GM12872 (cell line): ENCODE results near the gene ISOC2.

Experiments
- TF ChIP-seq, protein P1 (sequence below): IDR thresholded peaks from 3 replicates; pipeline ENCODE4 v1.5.1; 2011; ENCODE audit warnings: low read depth, mild to moderate bottlenecking, low read length, moderate library complexity; ENCODE audit not compliant: insufficient read depth

The ISOC2 gene

DNA sequence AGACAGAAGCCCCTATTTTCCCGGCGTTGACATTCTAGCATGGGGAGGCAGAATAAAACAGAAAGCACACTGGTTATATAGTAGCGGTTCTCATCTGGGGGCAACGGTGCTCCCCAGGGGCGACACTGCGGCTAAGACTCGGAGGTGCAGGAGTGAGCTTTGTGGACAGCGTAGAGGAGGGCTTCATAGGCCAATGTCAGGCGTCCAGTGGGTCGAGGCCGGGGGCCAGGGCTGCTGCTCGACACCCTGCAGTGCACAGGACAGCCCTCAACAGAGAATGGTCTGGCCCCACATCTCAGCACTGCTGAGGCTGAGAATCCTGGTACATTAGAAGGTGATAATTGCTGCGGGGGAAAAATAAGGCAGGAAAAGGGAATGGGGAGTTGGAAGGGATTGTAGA, 16.5 kb upstream of the ISOC2 start:
- TF ChIP-seq, protein P1, sequence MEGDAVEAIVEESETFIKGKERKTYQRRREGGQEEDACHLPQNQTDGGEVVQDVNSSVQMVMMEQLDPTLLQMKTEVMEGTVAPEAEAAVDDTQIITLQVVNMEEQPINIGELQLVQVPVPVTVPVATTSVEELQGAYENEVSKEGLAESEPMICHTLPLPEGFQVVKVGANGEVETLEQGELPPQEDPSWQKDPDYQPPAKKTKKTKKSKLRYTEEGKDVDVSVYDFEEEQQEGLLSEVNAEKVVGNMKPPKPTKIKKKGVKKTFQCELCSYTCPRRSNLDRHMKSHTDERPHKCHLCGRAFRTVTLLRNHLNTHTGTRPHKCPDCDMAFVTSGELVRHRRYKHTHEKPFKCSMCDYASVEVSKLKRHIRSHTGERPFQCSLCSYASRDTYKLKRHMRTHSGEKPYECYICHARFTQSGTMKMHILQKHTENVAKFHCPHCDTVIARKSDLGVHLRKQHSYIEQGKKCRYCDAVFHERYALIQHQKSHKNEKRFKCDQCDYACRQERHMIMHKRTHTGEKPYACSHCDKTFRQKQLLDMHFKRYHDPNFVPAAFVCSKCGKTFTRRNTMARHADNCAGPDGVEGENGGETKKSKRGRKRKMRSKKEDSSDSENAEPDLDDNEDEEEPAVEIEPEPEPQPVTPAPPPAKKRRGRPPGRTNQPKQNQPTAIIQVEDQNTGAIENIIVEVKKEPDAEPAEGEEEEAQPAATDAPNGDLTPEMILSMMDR: no peak

DNA sequence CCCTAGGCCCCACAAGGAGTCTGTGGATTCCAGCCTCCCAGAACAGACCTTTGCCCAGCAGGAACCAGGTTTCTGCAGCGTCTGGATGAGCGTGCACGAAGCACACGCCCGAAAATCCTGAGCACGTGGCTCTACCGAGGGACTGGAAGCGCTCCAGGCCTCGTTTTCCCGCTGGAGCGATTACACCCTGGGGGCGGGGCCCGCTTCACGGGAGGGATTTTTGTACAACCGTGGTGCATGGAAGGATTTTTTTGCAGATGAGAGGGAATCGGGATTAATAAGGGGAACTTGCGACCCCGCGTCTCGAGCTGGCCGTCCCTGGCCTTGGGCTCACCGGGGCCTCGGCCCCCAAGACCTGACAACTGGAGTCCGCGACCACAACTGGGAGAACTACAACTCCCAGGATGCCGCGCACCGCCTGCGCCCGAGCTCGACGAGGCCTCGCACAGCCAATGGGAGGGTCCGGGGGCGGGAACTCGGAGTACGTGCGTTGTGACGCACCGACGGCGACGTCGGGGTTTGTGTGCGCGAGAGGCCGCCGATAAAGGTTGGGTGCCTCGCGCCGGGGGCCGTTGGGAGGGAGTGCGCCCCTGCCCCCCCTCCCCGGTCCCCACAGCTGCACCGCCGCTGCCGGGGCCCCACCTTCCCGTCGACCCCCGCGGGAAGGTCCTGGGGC, 14.8 kb upstream of the ISOC2 start, which contains the start of gene ZNF628:
Gene ZNF628 (plus strand): TSS at position 518 of the 676 bp plus-strand sequence. CDS start 3,294 bp downstream, outside the sequence.
- TF ChIP-seq, protein P1: no peak

DNA sequence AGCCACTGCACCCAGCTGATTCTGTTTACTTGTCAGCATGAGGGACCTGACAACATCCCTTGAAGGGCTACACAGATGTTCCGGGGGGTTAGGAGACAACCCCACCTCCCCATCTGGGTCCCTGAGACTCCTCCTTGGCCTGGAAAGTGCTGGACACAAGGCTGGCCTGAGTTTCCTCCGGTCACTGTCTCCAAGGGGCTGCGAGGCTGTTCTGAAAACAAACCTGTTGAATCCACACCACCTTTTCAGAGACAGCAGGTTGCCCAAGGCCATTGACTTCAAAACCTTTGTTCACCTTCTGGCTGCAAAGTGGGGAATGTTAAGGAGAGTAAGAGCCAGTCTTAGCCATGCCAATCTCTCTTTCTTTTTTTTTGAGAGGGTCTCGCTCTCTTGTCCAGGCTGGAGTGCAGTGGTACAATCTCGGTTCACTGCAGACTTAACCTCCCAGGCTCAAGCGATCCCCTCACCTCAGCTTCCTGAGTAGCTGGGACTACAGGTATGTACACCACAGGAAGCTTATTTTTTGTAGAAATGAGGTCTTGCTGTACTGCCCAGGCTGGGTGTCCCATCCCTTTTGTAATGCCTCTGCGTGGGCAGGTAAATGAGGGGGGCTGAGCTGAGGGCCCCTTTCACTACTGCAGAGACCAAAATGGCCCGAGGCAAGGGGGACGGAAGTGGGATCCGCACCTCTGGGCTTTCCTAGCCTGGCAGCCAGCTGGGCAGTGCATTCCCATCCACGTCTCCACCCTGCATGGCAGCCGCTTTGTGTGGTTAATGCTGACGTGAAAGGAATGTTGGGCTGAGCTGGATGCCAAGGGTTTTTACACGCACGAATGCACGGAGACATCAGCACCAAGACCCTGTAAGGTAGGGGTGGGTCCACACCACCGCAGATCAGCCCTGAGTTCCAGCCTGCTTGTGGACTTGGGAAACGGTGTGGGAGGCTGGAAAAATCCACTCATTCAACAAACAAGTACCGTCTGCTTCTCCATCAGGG, 13.1 kb upstream of the ISOC2 start:
- TF ChIP-seq, protein P1: no peak

DNA sequence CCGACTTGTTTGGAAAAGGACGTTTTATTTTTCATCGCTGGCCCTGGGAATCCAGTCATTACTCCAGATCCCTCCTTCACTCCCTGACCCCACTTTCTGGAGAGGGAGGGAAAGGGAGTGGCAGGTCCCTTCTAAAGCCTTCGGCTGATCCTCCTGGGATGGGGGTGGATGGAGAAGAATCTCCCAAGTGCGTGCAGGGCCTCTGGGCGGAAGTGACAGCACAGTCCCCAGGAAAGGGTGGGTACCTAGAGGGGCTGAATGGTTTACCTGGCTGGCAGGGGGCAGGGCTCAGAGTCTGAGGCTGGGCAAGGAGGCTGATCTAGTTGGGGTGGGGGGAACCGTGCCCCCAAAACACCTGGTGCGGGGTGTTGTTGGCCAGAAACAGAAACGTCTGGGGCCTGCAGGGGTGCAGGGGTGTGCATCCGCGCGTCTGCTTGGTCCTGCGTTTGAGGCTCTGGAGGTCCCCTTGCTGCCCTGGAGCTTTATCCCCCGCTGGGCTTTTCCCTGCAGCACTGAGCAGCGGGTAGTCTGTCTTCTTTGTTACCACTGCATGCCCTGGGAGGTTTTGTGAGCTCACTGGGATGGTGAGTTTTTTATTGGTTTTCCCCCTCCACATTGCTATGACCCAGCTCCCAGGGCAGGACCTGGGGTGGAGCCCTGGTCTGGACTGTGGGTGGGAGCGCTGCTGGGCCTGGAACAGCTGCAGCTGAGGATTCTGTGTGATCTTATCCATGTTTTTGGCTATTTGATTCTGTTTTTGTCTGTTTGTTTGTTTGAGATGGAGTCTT, 12.0 kb upstream of the ISOC2 start:
- TF ChIP-seq, protein P1: no peak

DNA sequence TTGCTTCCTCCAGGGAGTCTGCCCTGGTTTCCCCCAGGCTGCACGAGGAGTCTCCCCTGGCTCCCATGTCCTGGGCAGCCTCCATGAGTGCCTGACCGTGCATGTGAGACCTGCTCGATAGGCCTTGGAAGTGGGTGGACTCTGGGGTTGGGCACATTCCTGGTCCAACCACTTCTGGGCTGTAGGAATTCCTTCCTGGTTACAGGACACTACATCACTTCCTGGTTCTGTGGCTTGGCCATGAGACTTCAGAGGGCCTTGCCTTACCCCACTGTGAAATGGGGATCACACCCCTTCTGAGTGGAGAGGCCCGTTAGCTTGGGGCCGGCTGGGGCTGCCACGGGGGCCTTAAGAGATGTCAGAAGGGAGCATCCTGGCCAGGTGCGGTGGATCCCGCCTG, 11.0 kb upstream of the ISOC2 start:
- TF ChIP-seq, protein P1: no peak

DNA sequence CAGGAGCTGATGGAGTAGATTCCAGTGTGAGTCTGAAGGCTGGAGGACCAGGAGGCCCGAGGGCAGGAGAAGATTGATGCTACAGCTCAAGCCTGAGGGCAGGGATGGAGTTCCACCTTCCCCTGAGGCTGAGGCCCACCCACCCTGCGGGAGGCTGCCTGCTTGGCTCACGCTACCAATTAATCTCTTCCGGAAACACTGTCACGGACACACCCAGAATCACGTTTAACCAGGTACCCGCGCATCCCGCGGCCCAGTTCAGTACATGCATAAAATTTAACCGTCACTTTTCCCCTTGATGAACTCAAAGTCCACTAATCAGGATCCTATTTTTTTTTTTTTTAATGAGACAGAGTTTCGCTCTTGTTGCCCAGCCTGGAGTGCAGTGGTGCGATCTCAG, 9.8 kb upstream of the ISOC2 start:
- TF ChIP-seq, protein P1: no peak

DNA sequence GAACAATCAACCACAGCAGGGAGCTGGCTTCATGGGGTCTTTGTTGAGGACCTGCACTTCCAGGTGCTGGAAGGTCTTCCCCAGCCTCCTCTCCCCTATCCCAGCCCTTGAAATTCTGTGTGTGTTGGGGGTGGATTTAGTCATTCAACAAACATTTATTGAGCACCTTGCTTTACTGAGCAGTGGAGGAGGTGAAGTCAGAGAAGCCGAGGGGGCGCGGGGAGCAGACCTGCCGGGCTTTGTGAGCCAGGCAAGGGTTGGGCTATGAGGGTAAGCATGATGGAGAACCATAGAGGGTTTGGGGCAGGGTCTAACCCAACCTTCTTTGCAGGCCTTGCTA, 6.6 kb upstream of the ISOC2 start:
- TF ChIP-seq, protein P1: no peak
